K562 (cell line): ENCODE data around the gene BTBD2. TPM values are rescaled to one million over a fixed set of nuclear protein-coding genes. Genes with fewer than 3 reads are reported as not detected.

Source experiments
- EZH2 ChIP-seq: IDR thresholded peaks from 2 replicates; pipeline ENCODE4 v1.6.1; 2012; ENCODE audit warnings: low read depth, mild to moderate bottlenecking, inconsistent platforms, low read length, borderline replicate concordance
- FOXJ3 ChIP-seq: sonication (generic); formaldehyde crosslinking; IDR thresholded peaks from 2 replicates; pipeline ENCODE4 v1.4.0; 2020; ENCODE audit warnings: mild to moderate bottlenecking, missing genetic modification reagents
- IRF2 ChIP-seq: sonication (generic); formaldehyde crosslinking; IDR thresholded peaks from 2 replicates; pipeline ENCODE4 v1.8.1; 2022; ENCODE audit warnings: mild to moderate bottlenecking, missing genetic modification reagents
- JUNB ChIP-seq: fragments of 450-650 bp; formaldehyde crosslinking; conservative IDR thresholded peaks from 2 replicates; pipeline ENCODE4 v1.4.0; 2020; ENCODE audit warnings: mild to moderate bottlenecking
- NCOA4 ChIP-seq: fragments of 450-650 bp; IDR thresholded peaks from 2 replicates; pipeline ENCODE4 v1.6.1; 2018; ENCODE audit warnings: mild to moderate bottlenecking; ENCODE audit not compliant: partially characterized antibody
- PHTF2 ChIP-seq: fragments of 250-450 bp; sonication (Bioruptor Pico); IDR thresholded peaks from 2 replicates; pipeline ENCODE4 v1.5.0; 2021; ENCODE audit warnings: mild to moderate bottlenecking
- TAF7 ChIP-seq: fragments of 450-650 bp; IDR thresholded peaks from 2 replicates; pipeline ENCODE4 v1.6.1; 2016; ENCODE audit warnings: missing genetic modification characterization, missing compliant biosample characterization
- TAL1 ChIP-seq: fragments of 450-650 bp; IDR thresholded peaks from 2 replicates; pipeline ENCODE4 v1.6.1; 2016; ENCODE audit warnings: mild to moderate bottlenecking
- TARDBP ChIP-seq: fragments of 450-650 bp; IDR thresholded peaks from 2 replicates; pipeline ENCODE4 v1.6.1; 2016
- TBL1XR1 ChIP-seq, 2 experiments: IDR thresholded peaks; 2 replicates each; pipeline ENCODE4 v1.6.1; 2012; ENCODE audit warnings: improper control_type of control experiment in 2 of 2, low read length in 2 of 2, mild to moderate bottlenecking in 1 of 2
- TEAD4 ChIP-seq, 2 experiments: sonication (generic) in 1 of 2; formaldehyde crosslinking in 1 of 2; IDR thresholded peaks; 2 replicates each; pipeline versions ENCODE4 v1.6.1 to v1.8.0; 2012 to 2022; ENCODE audit warnings: borderline replicate concordance in 1 of 2, inconsistent platforms in 1 of 2, low read length in 1 of 2, mild to moderate bottlenecking in 1 of 2, missing genetic modification reagents in 1 of 2
- USF1 ChIP-seq: sonication (generic); formaldehyde crosslinking; IDR thresholded peaks from 2 replicates; pipeline ENCODE4 v1.9.0; 2022; ENCODE audit warnings: mild to moderate bottlenecking, missing genetic modification reagents
- YY1 ChIP-seq, 3 experiments: IDR thresholded peaks; 2 replicates each; pipeline ENCODE4 v1.6.1; 2011; ENCODE audit warnings: low read length in 2 of 3, mild to moderate bottlenecking in 2 of 3, moderate library complexity in 2 of 3, borderline replicate concordance in 1 of 3, control low read depth in 1 of 3, low read depth in 1 of 3; ENCODE audit not compliant: insufficient read depth in 3 of 3, insufficient replicate concordance in 2 of 3, control insufficient read depth in 1 of 3, insufficient read length in 1 of 3; ENCODE audit errors: extremely low read depth in 1 of 3
- ZKSCAN8 ChIP-seq: fragments of 200-800 bp; sonication (Bioruptor generic); IDR thresholded peaks from 2 replicates; pipeline ENCODE4 v1.6.1; 2016; ENCODE audit warnings: missing genetic modification characterization, missing compliant biosample characterization
- ZNF175 ChIP-seq: fragments of 200-800 bp; sonication (Bioruptor generic); IDR thresholded peaks from 2 replicates; pipeline ENCODE4 v1.6.1; 2016; ENCODE audit warnings: low read depth, mild to moderate bottlenecking, missing genetic modification characterization, missing compliant biosample characterization
- polyA plus RNA-seq, 8 experiments: library from polyadenylated mRNA; depleted of rRNA in 4 of 8; stranded (reverse) in 5 of 8; unstranded in 3 of 8; fragments of >200 nt; fragmentation: Nextera tagmentation in 2 of 8; fragmentation: Illumina TruSeq in 1 of 8; extraction: Ambion mirVana in 2 of 8; extraction: Trizol in 1 of 8; gene quantifications; 2 replicates each; pipeline versions ENCODE4 v1.2.1 to v1.2.3, GENCODE V29; 2011 to 2014; ENCODE audit warnings: inconsistent platforms in 1 of 8, missing spikeins in 1 of 8
- total RNA-seq, 7 experiments: library from RNA; depleted of rRNA in 6 of 7; stranded (reverse); fragments of >200 nt in 6 of 7; fragmentation: Illumina TruSeq in 2 of 7; extraction: Trizol in 2 of 7; gene quantifications; 2 replicates each; pipeline versions ENCODE4 v1.2.1 to v1.2.3, GENCODE V29; 2011 to 2021; ENCODE audit warnings: low replicate concordance in 1 of 7
- TF ChIP-seq, protein P1 (sequence below): fragments of 450-650 bp; IDR thresholded peaks from 2 replicates; pipeline ENCODE4 v1.6.1; 2017; ENCODE audit warnings: mild to moderate bottlenecking, moderate library complexity
- TF ChIP-seq, protein P2 (sequence below): IDR thresholded peaks from 2 replicates; pipeline ENCODE4 v1.6.1; 2011; ENCODE audit not compliant: insufficient read length; ENCODE audit errors: extremely low read depth
- TF ChIP-seq, protein P3 (sequence below), 3 experiments: fragments of 200-800 bp in 1 of 3; fragments of 250-450 bp in 1 of 3; fragments of 450-650 bp in 1 of 3; sonication (Bioruptor Pico) in 1 of 3; sonication (Bioruptor generic) in 1 of 3; formaldehyde crosslinking in 1 of 3; IDR thresholded peaks; 2 replicates each; pipeline versions ENCODE4 v1.6.1 to v1.8.0; 2016 to 2022; ENCODE audit warnings: mild to moderate bottlenecking in 2 of 3, missing genetic modification characterization in 2 of 3, missing compliant biosample characterization in 1 of 3, moderate library complexity in 1 of 3

Gene BTBD2
- total and polyA plus RNA-seq, 9 of the 15 experiments (the other 6 are each of a cell fraction or from before 2014, with no cell fraction given): 0.10 to 15.6 (median 6.9) TPM

DNA sequence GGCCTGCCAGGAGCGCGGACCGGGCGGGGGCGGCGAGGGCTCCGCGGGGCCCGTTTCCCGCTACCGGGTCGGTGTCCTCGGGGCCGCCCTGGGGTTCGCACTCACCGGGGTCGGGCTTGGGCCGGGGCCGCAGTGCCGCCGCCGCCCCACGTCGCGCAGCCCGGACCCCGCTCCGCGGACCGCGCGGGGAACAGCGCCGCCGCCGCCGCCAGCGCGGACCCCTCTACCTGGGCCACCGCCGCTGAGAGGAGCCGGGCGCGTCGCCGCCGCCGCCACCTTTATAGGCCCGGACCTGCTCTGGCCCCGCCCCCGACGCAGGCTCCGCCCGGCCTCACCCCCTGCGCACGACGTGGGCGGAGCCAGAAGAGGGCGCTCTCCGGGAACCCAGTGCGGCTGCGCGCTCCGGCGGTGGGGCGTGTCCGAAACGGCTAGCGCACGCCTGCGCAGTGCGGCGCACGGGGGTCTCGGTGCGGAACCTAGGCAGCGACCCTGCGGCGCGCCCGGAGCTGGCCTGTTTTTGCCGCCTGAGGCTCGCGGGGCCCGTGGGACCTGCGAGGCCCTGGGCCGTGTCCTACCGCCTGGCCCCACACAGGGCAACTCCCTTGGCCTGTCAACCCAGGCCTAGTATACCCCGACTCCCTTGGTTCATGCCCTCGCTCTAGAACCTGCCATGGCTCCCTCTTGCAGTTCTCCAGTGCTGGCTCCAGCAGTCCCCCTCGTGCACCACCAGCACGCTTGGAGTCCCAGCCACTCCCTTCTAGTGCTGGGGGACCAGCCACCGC lies 35.7 kb upstream of the BTBD2 start, which contains the start of gene MKNK2 (continued):
- TF ChIP-seq IRF2 (CRISPR knock-in tag) (no peak), TAL1 (no peak), JUNB (CRISPR knock-in tag) (no peak), TBL1XR1 (IDR thresholded peaks at IDR 0.05; ENCODE audit: low read length in 2 of 2) (peak in 1 of 2 experiments; percentile 72; a peak in 2 of 4 replicates), PHTF2 (CRISPR knock-in tag) (0 out of 2 replicates have a peak, but pooled peaks have one; percentile 17), EZH2 (no peak), YY1 (IDR thresholded peaks at IDR 0.05; ENCODE audit: borderline replicate concordance in 1 of 3, control insufficient read depth in 1 of 3, extremely low read depth in 1 of 3, insufficient read depth in 3 of 3, insufficient read length in 1 of 3, insufficient replicate concordance in 2 of 3, low read depth in 1 of 3, low read length in 2 of 3) (peak in 2 of 3 experiments; percentile 65 to 75), USF1 (CRISPR knock-in tag) (no peak), ZNF175 (CRISPR knock-in tag) (peak; percentile 44; the same call in 1 of the 2 replicates), TEAD4 (IDR thresholded peaks at IDR 0.05; ENCODE audit: low read length) (no peak), TEAD4 (CRISPR knock-in tag; IDR thresholded peaks at IDR 0.05; ENCODE audit: borderline replicate concordance) (no peak), NCOA4 (no peak), ZKSCAN8 (CRISPR knock-in tag) (no peak), TAF7 (tag) (no peak; the same call in 1 of the 2 replicates), FOXJ3 (CRISPR knock-in tag) (no peak), TARDBP (no peak)
- TF ChIP-seq, protein P1, sequence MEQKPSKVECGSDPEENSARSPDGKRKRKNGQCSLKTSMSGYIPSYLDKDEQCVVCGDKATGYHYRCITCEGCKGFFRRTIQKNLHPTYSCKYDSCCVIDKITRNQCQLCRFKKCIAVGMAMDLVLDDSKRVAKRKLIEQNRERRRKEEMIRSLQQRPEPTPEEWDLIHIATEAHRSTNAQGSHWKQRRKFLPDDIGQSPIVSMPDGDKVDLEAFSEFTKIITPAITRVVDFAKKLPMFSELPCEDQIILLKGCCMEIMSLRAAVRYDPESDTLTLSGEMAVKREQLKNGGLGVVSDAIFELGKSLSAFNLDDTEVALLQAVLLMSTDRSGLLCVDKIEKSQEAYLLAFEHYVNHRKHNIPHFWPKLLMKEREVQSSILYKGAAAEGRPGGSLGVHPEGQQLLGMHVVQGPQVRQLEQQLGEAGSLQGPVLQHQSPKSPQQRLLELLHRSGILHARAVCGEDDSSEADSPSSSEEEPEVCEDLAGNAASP: no peak
- TF ChIP-seq, protein P2, sequence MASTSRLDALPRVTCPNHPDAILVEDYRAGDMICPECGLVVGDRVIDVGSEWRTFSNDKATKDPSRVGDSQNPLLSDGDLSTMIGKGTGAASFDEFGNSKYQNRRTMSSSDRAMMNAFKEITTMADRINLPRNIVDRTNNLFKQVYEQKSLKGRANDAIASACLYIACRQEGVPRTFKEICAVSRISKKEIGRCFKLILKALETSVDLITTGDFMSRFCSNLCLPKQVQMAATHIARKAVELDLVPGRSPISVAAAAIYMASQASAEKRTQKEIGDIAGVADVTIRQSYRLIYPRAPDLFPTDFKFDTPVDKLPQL: peak; percentile 89
- TF ChIP-seq, protein P3, sequence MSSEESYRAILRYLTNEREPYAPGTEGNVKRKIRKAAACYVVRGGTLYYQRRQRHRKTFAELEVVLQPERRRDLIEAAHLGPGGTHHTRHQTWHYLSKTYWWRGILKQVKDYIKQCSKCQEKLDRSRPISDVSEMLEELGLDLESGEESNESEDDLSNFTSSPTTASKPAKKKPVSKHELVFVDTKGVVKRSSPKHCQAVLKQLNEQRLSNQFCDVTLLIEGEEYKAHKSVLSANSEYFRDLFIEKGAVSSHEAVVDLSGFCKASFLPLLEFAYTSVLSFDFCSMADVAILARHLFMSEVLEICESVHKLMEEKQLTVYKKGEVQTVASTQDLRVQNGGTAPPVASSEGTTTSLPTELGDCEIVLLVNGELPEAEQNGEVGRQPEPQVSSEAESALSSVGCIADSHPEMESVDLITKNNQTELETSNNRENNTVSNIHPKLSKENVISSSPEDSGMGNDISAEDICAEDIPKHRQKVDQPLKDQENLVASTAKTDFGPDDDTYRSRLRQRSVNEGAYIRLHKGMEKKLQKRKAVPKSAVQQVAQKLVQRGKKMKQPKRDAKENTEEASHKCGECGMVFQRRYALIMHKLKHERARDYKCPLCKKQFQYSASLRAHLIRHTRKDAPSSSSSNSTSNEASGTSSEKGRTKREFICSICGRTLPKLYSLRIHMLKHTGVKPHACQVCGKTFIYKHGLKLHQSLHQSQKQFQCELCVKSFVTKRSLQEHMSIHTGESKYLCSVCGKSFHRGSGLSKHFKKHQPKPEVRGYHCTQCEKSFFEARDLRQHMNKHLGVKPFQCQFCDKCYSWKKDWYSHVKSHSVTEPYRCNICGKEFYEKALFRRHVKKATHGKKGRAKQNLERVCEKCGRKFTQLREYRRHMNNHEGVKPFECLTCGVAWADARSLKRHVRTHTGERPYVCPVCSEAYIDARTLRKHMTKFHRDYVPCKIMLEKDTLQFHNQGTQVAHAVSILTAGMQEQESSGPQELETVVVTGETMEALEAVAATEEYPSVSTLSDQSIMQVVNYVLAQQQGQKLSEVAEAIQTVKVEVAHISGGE (CRISPR knock-in tag; IDR thresholded peaks at IDR 0.05): no peak
